ENCODE results near the gene TSC1. TPM values are rescaled to one million over a fixed set of nuclear protein-coding genes. Genes with fewer than 3 reads are reported as not detected.

TSC1 gene
- polyA plus RNA-seq, 3 donors: 3.3 to 43.0 (median 5.8) TPM

GRCh38 chr9:132914924-132915323 lies 29.5 kb downstream of the TSC1 start:
- H3K79me2 ChIP-seq (ENCODE audit: insufficient read depth, low read length): no peaks in the 10 kb centered on the region
- intact Hi-C loops (cut with micrococcal nuclease): no loop called here
- H3K4me2 ChIP-seq (replicated peaks; ENCODE audit: extremely low read depth, low read length, poor library complexity, severe bottlenecking): no peak overlapping the region
- Mint-ChIP-seq H3K36me3 (peaks cover 73 to 88% of the 10 kb centered on the region in 2 donors), H3K4me3 (no peak overlapping the region), H3K4me1 (no peaks in the 10 kb centered on the region), H3K9me3 (peaks cover 0 to 2% (median 0%) of the 10 kb centered on the region in 7 donors), H3K27me3 (ENCODE audit: low read depth in 3 of 3) (peaks cover 0 to 2% (median 0%) of the 10 kb centered on the region in 3 donors), H3K27ac (no peak overlapping the region)
- H3K27ac ChIP-seq (ENCODE audit: low read depth in 1 of 2, low read length in 2 of 2): no peak overlapping the region
- H2AFZ ChIP-seq (ENCODE audit: insufficient read depth, low read depth, low read length, poor library complexity, severe bottlenecking): no peak overlapping the region
- no peak overlapping the region for H3K9ac ChIP-seq (ENCODE audit: insufficient read depth, low read length, poor library complexity, severe bottlenecking)
- DNase-seq: no peak
- H4K20me1 ChIP-seq (ENCODE audit: insufficient read depth, low read length): no peaks in the 10 kb centered on the region
- H3K36me3 ChIP-seq (replicated peaks in 1 of 2; ENCODE audit: control insufficient read depth in 1 of 2, insufficient read depth in 2 of 2, low read length in 2 of 2): peaks cover 66 to 98% of the 10 kb centered on the region in 2 donors
- no peaks in the 10 kb centered on the region for H3K4me1 ChIP-seq (ENCODE audit: control insufficient read depth in 1 of 2, insufficient read depth in 2 of 2, low read length in 2 of 2)
- 100% methylated on average over 4 of the region's 6 CpGs for WGBS (ENCODE audit: insufficient coverage)
- H3K27me3 ChIP-seq (ENCODE audit: control insufficient read depth in 2 of 2, insufficient read depth in 2 of 2, low read length in 2 of 2): no peaks in the 10 kb centered on the region
- TF ChIP-seq CTCF (IDR thresholded peaks at IDR 0.05): no peak
- H3K9me3 ChIP-seq (replicated peaks in 1 of 2; ENCODE audit: control insufficient read depth in 1 of 2, insufficient read depth in 1 of 2, low read length in 2 of 2): no peaks in the 10 kb centered on the region
- no peak overlapping the region for H3K4me3 ChIP-seq (replicated peaks in 1 of 3; ENCODE audit: low read depth in 2 of 3, low read length in 3 of 3)

- no peaks in the 10 kb centered on the region for H3K27me3 ChIP-seq (ENCODE audit: control insufficient read depth in 2 of 2, insufficient read depth in 2 of 2, low read length in 2 of 2)
- no peak overlapping the region for H3K4me3 Mint-ChIP-seq
- H3K79me2 ChIP-seq (ENCODE audit: insufficient read depth, low read length): no peaks in the 10 kb centered on the region
- H3K4me3 ChIP-seq (replicated peaks in 1 of 3; ENCODE audit: low read depth in 2 of 3, low read length in 3 of 3): no peak overlapping the region
- no peak for DNase-seq
- no peak for TF ChIP-seq CTCF (IDR thresholded peaks at IDR 0.05)
- H2AFZ ChIP-seq (ENCODE audit: insufficient read depth, low read depth, low read length, poor library complexity, severe bottlenecking): no peak overlapping the region
- no peaks in the 10 kb centered on the region for H4K20me1 ChIP-seq (ENCODE audit: insufficient read depth, low read length)
- H3K4me2 ChIP-seq (replicated peaks; ENCODE audit: extremely low read depth, low read length, poor library complexity, severe bottlenecking): no peak overlapping the region
- H3K27ac ChIP-seq (ENCODE audit: low read depth in 1 of 2, low read length in 2 of 2): no peak overlapping the region
- no peaks in the 10 kb centered on the region for H3K9me3 ChIP-seq (replicated peaks in 1 of 2; ENCODE audit: control insufficient read depth in 1 of 2, insufficient read depth in 1 of 2, low read length in 2 of 2)
- no peak overlapping the region for H3K9ac ChIP-seq (ENCODE audit: insufficient read depth, low read length, poor library complexity, severe bottlenecking)
- H3K4me1 ChIP-seq (ENCODE audit: control insufficient read depth in 1 of 2, insufficient read depth in 2 of 2, low read length in 2 of 2): no peaks in the 10 kb centered on the region
- H3K36me3 ChIP-seq (replicated peaks in 1 of 2; ENCODE audit: control insufficient read depth in 1 of 2, insufficient read depth in 2 of 2, low read length in 2 of 2): peaks cover 51 to 90% of the 10 kb centered on the region in 2 donors
- intact Hi-C loops (cut with micrococcal nuclease): no loop called here
- H3K4me1 Mint-ChIP-seq: no peaks in the 10 kb centered on the region
- H3K9me3 Mint-ChIP-seq: peaks cover 0 to 4% (median 0%) of the 10 kb centered on the region in 7 donors
- peaks cover 0 to under 1% (median 0%) of the 10 kb centered on the region in 3 donors for H3K27me3 Mint-ChIP-seq (ENCODE audit: low read depth in 3 of 3)
- peaks cover 73 to 81% of the 10 kb centered on the region in 2 donors for H3K36me3 Mint-ChIP-seq
- 95% methylated on average over 4 of the region's 4 CpGs for WGBS (ENCODE audit: insufficient coverage)
- H3K27ac Mint-ChIP-seq: no peak overlapping the region
These were observed 32.3 kb downstream of the TSC1 start for GRCh38 chr9:132912131-132912530.
